Stimulated activated CD4-positive, alpha-beta T cell treated with anti-CD3 and anti-CD28 coated beads, Interleukin-15, amount 100 ng/mL, for 24 hours (primary cell): ENCODE results near the gene TTC33.
A peak's percentile ranks its signal among the peaks of the same experiment; 100 is the strongest.

Experiments used
- DNase-seq: peaks from one replicate; pipeline ENCODE4 v3.0.0-alpha.2; 2020

Gene TTC33

GRCh38 chr5:40560474-40561110 is 195.2 kb downstream of the TTC33 start:
- no peak for DNase-seq

GRCh38 chr5:40559306-40559705 is 196.5 kb downstream of the TTC33 start:
- no peak for DNase-seq

- no peak for DNase-seq
Observed at GRCh38 chr5:40557501-40557900, 198.3 kb downstream of the TTC33 start.

GRCh38 chr5:40556811-40557210 is 198.9 kb downstream of the TTC33 start:
- no peak for DNase-seq

GRCh38 chr5:40555886-40556285 is 199.9 kb downstream of the TTC33 start:
- no peak for DNase-seq

- no peak for DNase-seq
Observed at GRCh38 chr5:40554813-40555212, 200.9 kb downstream of the TTC33 start.

- no peak for DNase-seq
Observed at GRCh38 chr5:40554054-40554453, 201.7 kb downstream of the TTC33 start.

GRCh38 chr5:40552981-40553380 is 202.8 kb downstream of the TTC33 start:
- no peak for DNase-seq

GRCh38 chr5:40551496-40552491 is 204.0 kb downstream of the TTC33 start:
- no peak for DNase-seq

GRCh38 chr5:40550481-40550880 is 205.3 kb downstream of the TTC33 start:
- no peak for DNase-seq

- DNase-seq = no peak
Observed at GRCh38 chr5:40549616-40550015, 206.1 kb downstream of the TTC33 start.

- no peak for DNase-seq
Observed at GRCh38 chr5:40547994-40548575, 207.7 kb downstream of the TTC33 start.

GRCh38 chr5:40547557-40547956 is 208.2 kb downstream of the TTC33 start:
- DNase-seq = no peak

GRCh38 chr5:40540301-40540700 is 215.5 kb downstream of the TTC33 start:
- no peak for DNase-seq

GRCh38 chr5:40524677-40525076 is 231.1 kb downstream of the TTC33 start:
- no peak for DNase-seq

- no peak for DNase-seq
Observed at GRCh38 chr5:40521925-40522324, 233.8 kb downstream of the TTC33 start.

- DNase-seq = no peak
Observed at GRCh38 chr5:40521108-40521785, 234.5 kb downstream of the TTC33 start.

- DNase-seq = peak; percentile 39
Observed at GRCh38 chr5:40518485-40518917, 237.3 kb downstream of the TTC33 start.

GRCh38 chr5:40515476-40515875 is 240.3 kb downstream of the TTC33 start:
- DNase-seq = no peak

- DNase-seq = no peak
Observed at GRCh38 chr5:40514976-40515375, 240.8 kb downstream of the TTC33 start.

- no peak for DNase-seq
Observed at GRCh38 chr5:40511801-40512200, 244.0 kb downstream of the TTC33 start.

GRCh38 chr5:40507095-40507494 is 248.7 kb downstream of the TTC33 start:
- no peak for DNase-seq

- DNase-seq = no peak
Observed at GRCh38 chr5:40505031-40505430, 250.7 kb downstream of the TTC33 start.
